Vagina (tissue), 2 donors: ENCODE results near the gene C15orf62. TPM values are rescaled to one million over a fixed set of nuclear protein-coding genes. Genes with fewer than 3 reads are reported as not detected.

Experiments
- DNase-seq, 2 donors: peaks; one replicate each; pipeline ENCODE4 v3.0.0-alpha.2; 2017; ENCODE audit errors: extremely low spot score in 2 of 2
- H3K27ac ChIP-seq: fragments of 200-600 bp; sonication (generic); one replicate; pipeline ENCODE4 v1.5.1; 2019
- H3K27me3 ChIP-seq: fragments of 200-600 bp; sonication (generic); one replicate; pipeline ENCODE4 v1.5.1; 2019
- H3K36me3 ChIP-seq, 2 donors: fragments of 200-600 bp; sonication (generic); one replicate each; pipeline ENCODE4 v1.5.1; 2017 to 2019
- H3K4me1 ChIP-seq: fragments of 200-600 bp; sonication (generic); one replicate; pipeline ENCODE4 v1.5.1; 2019
- H3K4me3 ChIP-seq, 2 donors: fragments of 200-600 bp; sonication (generic); 1 replicate in 1 of 2; 2 replicates in 1 of 2; pipeline ENCODE4 v1.5.1; 2016 to 2019
- H3K9me3 ChIP-seq: fragments of 200-600 bp; sonication (generic); one replicate; pipeline ENCODE4 v1.5.1; 2019
- POLR2A ChIP-seq, 2 donors: fragments of 450-650 bp; IDR thresholded peaks; one replicate each; pipeline ENCODE4 v1.6.1; 2017; ENCODE audit warnings: antibody characterized with exemption in 2 of 2, mild to moderate bottlenecking in 2 of 2, moderate library complexity in 2 of 2
- POLR2AphosphoS5 ChIP-seq, 2 donors: sonication (generic); formaldehyde crosslinking; IDR thresholded peaks; one replicate each; pipeline ENCODE4 v1.9.0; 2017; ENCODE audit warnings: antibody characterized with exemption in 2 of 2, mild to moderate bottlenecking in 2 of 2, low read depth in 1 of 2; ENCODE audit not compliant: insufficient read depth in 1 of 2
- intact Hi-C: fragments of 100-400 bp; cut with DNase I; formaldehyde crosslinking; loops from one replicate; pipeline ENCODE4 v1.15.1; 2023
- total RNA-seq: library from RNA; depleted of rRNA; stranded (reverse); fragments of >200 nt; gene quantifications from one replicate; pipeline ENCODE4 v1.2.3, GENCODE V29; 2016
- TF ChIP-seq, protein P1 (sequence below), 3 experiments: fragments of 450-650 bp in 2 of 3; fragments of 200-600 bp in 1 of 3; sonication (generic) in 1 of 3; IDR thresholded peaks; one replicate each; pipeline ENCODE4 v1.5.1; 2017 to 2019; ENCODE audit warnings: antibody characterized with exemption in 3 of 3, mild to moderate bottlenecking in 2 of 3, moderate library complexity in 2 of 3

Gene C15orf62
- total RNA-seq, 1 donor from 2014 or later = 2.9 TPM

DNA sequence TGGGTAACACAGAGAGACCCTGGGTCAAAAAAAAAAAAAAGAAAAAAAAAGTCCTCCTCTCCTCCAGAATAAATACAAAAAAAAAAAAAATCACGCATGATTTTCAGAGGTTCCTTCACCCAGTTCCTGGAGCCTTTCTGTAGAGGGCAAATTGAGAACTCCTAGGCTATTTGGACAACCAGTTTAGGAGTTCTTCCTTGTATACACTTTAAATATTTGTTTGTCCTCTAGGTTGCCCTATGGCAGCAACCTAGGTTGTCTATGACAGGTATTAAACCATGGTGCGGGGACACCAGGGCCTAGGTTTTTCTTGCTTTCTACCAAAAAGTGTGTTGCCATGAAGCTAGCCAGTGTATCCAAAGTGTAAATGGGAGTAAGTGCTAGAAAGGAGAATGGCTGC is 33.3 kb downstream of the C15orf62 start:
- H3K4me3 ChIP-seq = no peak overlapping the region
- H3K9me3 ChIP-seq = no peaks in the 10 kb centered on the region
- DNase-seq = no peak
- TF ChIP-seq, protein P1, sequence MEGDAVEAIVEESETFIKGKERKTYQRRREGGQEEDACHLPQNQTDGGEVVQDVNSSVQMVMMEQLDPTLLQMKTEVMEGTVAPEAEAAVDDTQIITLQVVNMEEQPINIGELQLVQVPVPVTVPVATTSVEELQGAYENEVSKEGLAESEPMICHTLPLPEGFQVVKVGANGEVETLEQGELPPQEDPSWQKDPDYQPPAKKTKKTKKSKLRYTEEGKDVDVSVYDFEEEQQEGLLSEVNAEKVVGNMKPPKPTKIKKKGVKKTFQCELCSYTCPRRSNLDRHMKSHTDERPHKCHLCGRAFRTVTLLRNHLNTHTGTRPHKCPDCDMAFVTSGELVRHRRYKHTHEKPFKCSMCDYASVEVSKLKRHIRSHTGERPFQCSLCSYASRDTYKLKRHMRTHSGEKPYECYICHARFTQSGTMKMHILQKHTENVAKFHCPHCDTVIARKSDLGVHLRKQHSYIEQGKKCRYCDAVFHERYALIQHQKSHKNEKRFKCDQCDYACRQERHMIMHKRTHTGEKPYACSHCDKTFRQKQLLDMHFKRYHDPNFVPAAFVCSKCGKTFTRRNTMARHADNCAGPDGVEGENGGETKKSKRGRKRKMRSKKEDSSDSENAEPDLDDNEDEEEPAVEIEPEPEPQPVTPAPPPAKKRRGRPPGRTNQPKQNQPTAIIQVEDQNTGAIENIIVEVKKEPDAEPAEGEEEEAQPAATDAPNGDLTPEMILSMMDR (IDR thresholded peaks at IDR 0.05) = no peak
- TF ChIP-seq POLR2A (IDR thresholded peaks at IDR 0.05) (no peak), POLR2AphosphoS5 (IDR thresholded peaks at IDR 0.05; ENCODE audit: insufficient read depth in 1 of 2, low read depth in 1 of 2) (no peak)
- peaks cover 0 to 3% of the 10 kb centered on the region in 2 donors for H3K36me3 ChIP-seq
- H3K27me3 ChIP-seq = no peaks in the 10 kb centered on the region
- peaks cover 24% of the 10 kb centered on the region for H3K4me1 ChIP-seq
- no peak overlapping the region for H3K27ac ChIP-seq
- intact Hi-C loops = no loop called here

DNA sequence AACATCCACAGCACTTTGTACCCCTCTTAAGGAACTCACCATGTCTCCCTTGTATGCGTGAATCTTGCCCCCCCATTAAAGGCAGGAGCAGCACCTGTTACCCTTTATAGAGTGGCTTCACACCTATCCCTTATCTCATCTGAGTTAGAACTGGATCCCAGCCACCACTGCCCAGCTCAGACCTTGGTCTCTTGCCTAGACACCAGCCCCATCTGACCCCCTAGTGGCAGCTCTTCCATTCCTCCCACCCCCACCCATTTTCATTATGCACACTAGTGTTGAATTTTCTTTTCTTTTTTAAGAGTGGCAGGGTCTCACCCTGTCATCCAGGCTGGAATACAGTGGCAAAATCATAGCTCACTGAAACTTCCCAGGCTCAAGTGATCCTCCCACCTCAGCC is 33.9 kb downstream of the C15orf62 start:
- DNase-seq = no peak
- intact Hi-C loops = no loop called here
- H3K27ac ChIP-seq = no peak overlapping the region
- peaks cover 0 to 3% of the 10 kb centered on the region in 2 donors for H3K36me3 ChIP-seq
- no peak overlapping the region for H3K4me3 ChIP-seq
- peaks cover 30% of the 10 kb centered on the region for H3K4me1 ChIP-seq
- H3K27me3 ChIP-seq = no peaks in the 10 kb centered on the region
- H3K9me3 ChIP-seq = no peaks in the 10 kb centered on the region
- TF ChIP-seq POLR2AphosphoS5 (IDR thresholded peaks at IDR 0.05; ENCODE audit: insufficient read depth in 1 of 2, low read depth in 1 of 2) = no peak
- TF ChIP-seq POLR2A (IDR thresholded peaks at IDR 0.05) = no peak
- TF ChIP-seq, protein P1 (IDR thresholded peaks at IDR 0.05) = no peak

GRCh38 chr15:40806672-40807027 is 36.9 kb downstream of the C15orf62 start:
- TF ChIP-seq POLR2AphosphoS5 (IDR thresholded peaks at IDR 0.05; ENCODE audit: insufficient read depth in 1 of 2, low read depth in 1 of 2) (no peak), POLR2A (IDR thresholded peaks at IDR 0.05) (no peak)
- TF ChIP-seq, protein P1 (IDR thresholded peaks at IDR 0.05) = no peak

GRCh38 chr15:40807028-40807887 is 37.5 kb downstream of the C15orf62 start, which contains the start of the genes DNAJC17 and ZFYVE19:
Gene DNAJC17 (minus strand): TSS chr15:40807473. CDS start chr15:40807446, 27 bp downstream.
Gene ZFYVE19 (plus strand): TSS chr15:40807089. CDS start chr15:40807590, 501 bp downstream.
- H3K4me3 ChIP-seq = peak within 1 kb of the TSS; percentile 69 to 86
- H3K9me3 ChIP-seq = no peaks in the 10 kb centered on the region
- H3K27me3 ChIP-seq = no peaks in the 10 kb centered on the region
- peaks cover 35% of the 10 kb centered on the region for H3K4me1 ChIP-seq
- intact Hi-C loops = no loop called here
- peak within 1 kb of the TSS; percentile 96 for H3K27ac ChIP-seq
- H3K36me3 ChIP-seq = peaks cover 0 to 12% of the 10 kb centered on the region in 2 donors
- TF ChIP-seq, protein P1 (IDR thresholded peaks at IDR 0.05) = peak in 2 of 3 experiments; percentile 2 to 11
- TF ChIP-seq POLR2A (IDR thresholded peaks at IDR 0.05) = no peak
- peak; percentile 84 to 87 for TF ChIP-seq POLR2AphosphoS5 (IDR thresholded peaks at IDR 0.05; ENCODE audit: insufficient read depth in 1 of 2, low read depth in 1 of 2)
- DNase-seq = peak in 1 of 2 donors; percentile 94

More at GRCh38 chr15:40806672-40807027, 36.9 kb downstream of the C15orf62 start:
- Histone ChIP-seq H3K27ac (peak overlapping the region; percentile 96), H3K9me3 (no peaks in the 10 kb centered on the region), H3K27me3 (no peaks in the 10 kb centered on the region), H3K4me1 (peaks cover 35% of the 10 kb centered on the region), H3K36me3 (peaks cover 0 to 12% of the 10 kb centered on the region in 2 donors), H3K4me3 (peak overlapping the region; percentile 69 to 86)
- no peak for DNase-seq
- intact Hi-C loops = no loop called here
